Measurements from ENCODE around the gene SDK1.

GRCh38 chr7:4178916-4179687 is 878.0 kb downstream of the SDK1 start:
- no peak for TF ChIP-seq CTCF (IDR thresholded peaks at IDR 0.05)
- no peak for TF ChIP-seq EP300 (IDR thresholded peaks at IDR 0.05)
- TF ChIP-seq POLR2A (IDR thresholded peaks at IDR 0.05), result no peak
